ENCODE data around the gene RUNX2. TPM values are rescaled to one million over a fixed set of nuclear protein-coding genes. Genes with fewer than 3 reads are reported as not detected.

Gene RUNX2
- polyA plus RNA-seq, 1 donor from 2014 or later: not detected

- no peaks in the 10 kb centered on the region for H4K20me1 ChIP-seq (ENCODE audit: insufficient read depth)
- H3K36me3 ChIP-seq (ENCODE audit: insufficient read depth, low read length): no peaks in the 10 kb centered on the region
Observed at GRCh38 chr6:45630314-45630713, 302.2 kb downstream of the RUNX2 start.

GRCh38 chr6:45630801-45631200, 302.7 kb downstream of the RUNX2 start:
- no peak overlapping the region for H3K27ac ChIP-seq (ENCODE audit: low read length)
- no peaks in the 10 kb centered on the region for H3K9me2 ChIP-seq (ENCODE audit: insufficient read depth, low read length)
- H2AFZ ChIP-seq (ENCODE audit: low read depth, low read length): no peak overlapping the region
- H3K4me2 ChIP-seq (ENCODE audit: low read length): no peak overlapping the region
- no peaks in the 10 kb centered on the region for H3F3A ChIP-seq (ENCODE audit: insufficient read depth, low read length, poor library complexity, severe bottlenecking)
- no peaks in the 10 kb centered on the region for H3K79me2 ChIP-seq (replicated peaks; ENCODE audit: insufficient read depth, low read length)
- TF ChIP-seq EZH2 (IDR thresholded peaks at IDR 0.05; ENCODE audit: borderline replicate concordance, insufficient read depth, low read length, poor library complexity, severe bottlenecking) (no peak), TAF1 (IDR thresholded peaks at IDR 0.05; ENCODE audit: low read depth) (no peak), MXI1 (conservative IDR thresholded peaks at IDR 0.05; ENCODE audit: poor library complexity, severe bottlenecking) (no peak), RAD21 (conservative IDR thresholded peaks at IDR 0.05) (no peak), POLR2AphosphoS5 (IDR thresholded peaks at IDR 0.05) (no peak), EP300 (conservative IDR thresholded peaks at IDR 0.05; ENCODE audit: poor library complexity, severe bottlenecking) (no peak), REST (IDR thresholded peaks at IDR 0.05; ENCODE audit: borderline replicate concordance) (no peak), CTCF (IDR thresholded peaks at IDR 0.05; ENCODE audit: poor library complexity, severe bottlenecking) (no peak), SMC3 (conservative IDR thresholded peaks at IDR 0.05; ENCODE audit: poor library complexity) (no peak)
- H3K9ac ChIP-seq (ENCODE audit: low read length): no peak overlapping the region
- no peaks in the 10 kb centered on the region for H3K27me3 ChIP-seq (ENCODE audit: insufficient read depth, low read depth, low read length)
- H4K20me1 ChIP-seq (ENCODE audit: insufficient read depth): no peaks in the 10 kb centered on the region
- no peaks in the 10 kb centered on the region for H3K9me3 ChIP-seq (ENCODE audit: low read length)
- no peaks in the 10 kb centered on the region for H3K36me3 ChIP-seq (ENCODE audit: insufficient read depth, low read length)
- H3K4me3 ChIP-seq (ENCODE audit: low read length): no peak overlapping the region

More at GRCh38 chr6:45630314-45630713, 302.2 kb downstream of the RUNX2 start:
- H3K9ac ChIP-seq (ENCODE audit: low read length): no peak overlapping the region
- H3K9me3 ChIP-seq (ENCODE audit: low read length): no peaks in the 10 kb centered on the region
- no peak overlapping the region for H2AFZ ChIP-seq (ENCODE audit: low read depth, low read length)
- no peaks in the 10 kb centered on the region for H3K27me3 ChIP-seq (ENCODE audit: insufficient read depth, low read depth, low read length)
- H3F3A ChIP-seq (ENCODE audit: insufficient read depth, low read length, poor library complexity, severe bottlenecking): no peaks in the 10 kb centered on the region
- TF ChIP-seq MXI1 (conservative IDR thresholded peaks at IDR 0.05; ENCODE audit: poor library complexity, severe bottlenecking) (no peak), TAF1 (IDR thresholded peaks at IDR 0.05; ENCODE audit: low read depth) (no peak), RAD21 (conservative IDR thresholded peaks at IDR 0.05) (no peak)
- no peak overlapping the region for H3K4me2 ChIP-seq (ENCODE audit: low read length)
- no peak overlapping the region for H3K4me3 ChIP-seq (ENCODE audit: low read length)
- no peak overlapping the region for H3K27ac ChIP-seq (ENCODE audit: low read length)
- no peaks in the 10 kb centered on the region for H3K9me2 ChIP-seq (ENCODE audit: insufficient read depth, low read length)
- H3K79me2 ChIP-seq (replicated peaks; ENCODE audit: insufficient read depth, low read length): no peaks in the 10 kb centered on the region

GRCh38 chr6:45631396-45631795, 303.3 kb downstream of the RUNX2 start:
- Histone ChIP-seq H4K20me1 (ENCODE audit: insufficient read depth) (no peaks in the 10 kb centered on the region), H3K36me3 (ENCODE audit: insufficient read depth, low read length) (no peaks in the 10 kb centered on the region), H3K27me3 (ENCODE audit: insufficient read depth, low read depth, low read length) (no peaks in the 10 kb centered on the region), H3K9me2 (ENCODE audit: insufficient read depth, low read length) (no peaks in the 10 kb centered on the region), H3F3A (ENCODE audit: insufficient read depth, low read length, poor library complexity, severe bottlenecking) (no peaks in the 10 kb centered on the region), H2AFZ (ENCODE audit: low read depth, low read length) (no peak overlapping the region), H3K9ac (ENCODE audit: low read length) (no peak overlapping the region), H3K9me3 (ENCODE audit: low read length) (no peaks in the 10 kb centered on the region), H3K4me2 (ENCODE audit: low read length) (no peak overlapping the region), H3K79me2 (replicated peaks; ENCODE audit: insufficient read depth, low read length) (no peaks in the 10 kb centered on the region), H3K27ac (ENCODE audit: low read length) (no peak overlapping the region), H3K4me3 (ENCODE audit: low read length) (no peak overlapping the region)
- no peak for TF ChIP-seq MXI1 (conservative IDR thresholded peaks at IDR 0.05; ENCODE audit: poor library complexity, severe bottlenecking)
- no peak for TF ChIP-seq CTCF (IDR thresholded peaks at IDR 0.05; ENCODE audit: poor library complexity, severe bottlenecking)
- no peak for TF ChIP-seq TAF1 (IDR thresholded peaks at IDR 0.05; ENCODE audit: low read depth)
- no peak for TF ChIP-seq EZH2 (IDR thresholded peaks at IDR 0.05; ENCODE audit: borderline replicate concordance, insufficient read depth, low read length, poor library complexity, severe bottlenecking)
- TF ChIP-seq SMC3 (conservative IDR thresholded peaks at IDR 0.05; ENCODE audit: poor library complexity): no peak
- TF ChIP-seq REST (IDR thresholded peaks at IDR 0.05; ENCODE audit: borderline replicate concordance): no peak
- no peak for TF ChIP-seq POLR2AphosphoS5 (IDR thresholded peaks at IDR 0.05)
- TF ChIP-seq RAD21 (conservative IDR thresholded peaks at IDR 0.05): no peak
- TF ChIP-seq EP300 (conservative IDR thresholded peaks at IDR 0.05; ENCODE audit: poor library complexity, severe bottlenecking): no peak
